ENCODE measurements around the gene STRIP2.
"Not testable (repeated sequence)": the region's sequence is repeated elsewhere in the genome, so short reads cannot be mapped to it uniquely, and the experiment has no call there.

STRIP2 gene

GRCh38 chr7:129530795-129531391, 96.7 kb downstream of the STRIP2 start:
- no peak for DNase-seq (ENCODE audit: low spot score)

- no peak for DNase-seq (ENCODE audit: low spot score)
Measured at GRCh38 chr7:129531721-129532120, 97.5 kb downstream of the STRIP2 start.

- DNase-seq (ENCODE audit: low spot score), result no peak
Measured at GRCh38 chr7:129532375-129532774, 98.1 kb downstream of the STRIP2 start.

- DNase-seq (ENCODE audit: low spot score), result not testable (repeated sequence)
Measured at GRCh38 chr7:129534558-129535274, 100.5 kb downstream of the STRIP2 start.

- DNase-seq (ENCODE audit: low spot score), result no peak
Measured at GRCh38 chr7:129535896-129536295, 101.7 kb downstream of the STRIP2 start.

DNA sequence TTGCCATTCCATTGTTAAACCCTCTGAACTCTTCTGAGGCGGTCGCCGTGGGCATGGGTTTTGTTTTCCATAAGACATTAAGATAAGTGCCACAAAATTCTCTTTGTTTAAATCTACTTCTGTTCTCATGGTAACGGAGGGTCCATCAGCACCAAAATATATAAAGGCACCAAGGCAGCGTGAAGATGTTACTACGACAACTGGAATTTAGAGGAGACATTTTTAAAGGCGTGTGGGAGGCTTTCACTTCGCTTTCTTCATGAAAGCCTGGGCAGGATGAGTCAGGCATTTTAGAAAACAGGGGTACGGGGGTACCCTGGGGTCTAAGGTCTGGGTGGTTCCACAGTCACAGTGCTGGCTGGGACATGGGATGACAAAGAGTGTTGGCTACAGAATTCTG, 102.1 kb downstream of the STRIP2 start:
- no peak for DNase-seq (ENCODE audit: low spot score)

Data from AG08396 (cell line).